HCT116 (cell line): ENCODE results near the gene GPR146. TPM values are rescaled to one million over a fixed set of nuclear protein-coding genes. Genes with fewer than 3 reads are reported as not detected.

ENCODE experiments used
- ATAC-seq: fragments of 200-7000 bp; cut with Tn5 transposase; 2 replicates; pipeline ENCODE4 v1.9.1; 2020; ENCODE audit warnings: mild to moderate bottlenecking, moderate library complexity
- BruUV-seq: library from RNA; stranded (reverse); fragments of 400-500 nt; replicated peaks from 2 replicates; lab custom pipeline; 2021; lab: Mats Ljungman, UMichigan
- CTCF ChIA-PET: fragments of 300-600 bp; sonication (Branson Sonifier 250); formaldehyde crosslinking; loops from one replicate; lab custom pipeline; 2021; ENCODE audit warnings: antibody characterized with exemption; lab: Charles Lee
- POLR2A ChIA-PET: fragments of 300-600, 350-600 bp; sonication (Branson Sonifier 250); formaldehyde crosslinking; loops from one replicate; lab custom pipeline; 2021; ENCODE audit warnings: antibody characterized with exemption; lab: Charles Lee
- RAD21 ChIA-PET, 2 experiments: fragments of 300-600 bp; sonication (Branson Sonifier 250); formaldehyde crosslinking; loops; one replicate each; lab custom pipeline; 2023; ENCODE audit warnings: low total read pairs in 2 of 2; ENCODE audit not compliant: uncharacterized antibody in 2 of 2, unreplicated experiment in 2 of 2, low non-redundant PET in 1 of 2; lab: Charles Lee
- DNase-seq: peaks from one replicate; pipeline ENCODE4 v3.0.0-alpha.2; 2010; ENCODE audit warnings: low read depth, low spot score
- H2AFZ ChIP-seq: fragments of 200-600 bp; shearing (Covaris generic), sonication (generic); 2 replicates; pipeline ENCODE4 v1.6.1; 2017; ENCODE audit warnings: low read depth, mixed run types, mixed read lengths, antibody characterized with exemption, low read length; ENCODE audit not compliant: poor library complexity, severe bottlenecking
- H3K27ac ChIP-seq: 2 replicates; pipeline ENCODE4 v1.5.1; 2012; ENCODE audit warnings: low read depth, low read length
- H3K27me3 ChIP-seq: fragments of 200-600 bp; sonication (generic); 2 replicates; pipeline ENCODE4 v1.6.1; 2016; ENCODE audit warnings: mixed run types, low read length, mixed read lengths; ENCODE audit not compliant: insufficient read depth
- H3K36me3 ChIP-seq, 2 experiments: fragments of 200-500 bp in 1 of 2; fragments of 200-600 bp in 1 of 2; sonication (Bioruptor generic) in 1 of 2; sonication (generic) in 1 of 2; 2 replicates each; pipeline versions ENCODE4 v1.5.1 to v1.6.1; 2014 to 2016; ENCODE audit warnings: low read length in 2 of 2, inconsistent platforms in 1 of 2, mixed read lengths in 1 of 2, mixed run types in 1 of 2; ENCODE audit not compliant: insufficient read depth in 2 of 2, control insufficient read depth in 1 of 2
- H3K4me1 ChIP-seq, 2 experiments: fragments of 200-600 bp in 1 of 2; sonication (generic) in 1 of 2; 2 replicates each; pipeline versions ENCODE4 v1.5.1 to v1.6.1; 2012 to 2017; ENCODE audit warnings: low read length in 2 of 2, inconsistent platforms in 1 of 2, mild to moderate bottlenecking in 1 of 2, mixed read lengths in 1 of 2, mixed run types in 1 of 2, moderate library complexity in 1 of 2; ENCODE audit not compliant: insufficient read depth in 2 of 2, control insufficient read depth in 1 of 2
- H3K4me2 ChIP-seq: fragments of 200-600 bp; sonication (generic); 2 replicates; pipeline ENCODE4 v1.6.1; 2017; ENCODE audit warnings: mixed run types, low read length, mixed read lengths
- H3K4me3 ChIP-seq, 2 experiments: fragments of 200-600 bp in 1 of 2; sonication (generic) in 1 of 2; replicated peaks in 1 of 2; 2 replicates each; pipeline ENCODE4 v1.5.1; 2011 to 2016; ENCODE audit warnings: low read length in 2 of 2, control low read depth in 1 of 2, low read depth in 1 of 2, mild to moderate bottlenecking in 1 of 2, mixed read lengths in 1 of 2, mixed run types in 1 of 2
- H3K79me2 ChIP-seq: fragments of 200-600 bp; sonication (generic); 2 replicates; pipeline ENCODE4 v1.6.1; 2017; ENCODE audit warnings: mild to moderate bottlenecking, mixed run types, low read length, moderate library complexity, mixed read lengths; ENCODE audit not compliant: insufficient read depth
- H3K9ac ChIP-seq: fragments of 200-600 bp; sonication (generic); 2 replicates; pipeline ENCODE4 v1.6.1; 2016; ENCODE audit warnings: low read length, mixed read lengths
- H3K9me2 ChIP-seq: fragments of 200-600 bp; sonication (generic), shearing (Covaris generic); 2 replicates; pipeline ENCODE4 v1.6.1; 2017; ENCODE audit warnings: mixed run types, mild to moderate bottlenecking, moderate library complexity; ENCODE audit not compliant: insufficient read depth
- H3K9me3 ChIP-seq, 2 experiments: fragments of 200-500 bp in 1 of 2; fragments of 200-600 bp in 1 of 2; sonication (Bioruptor generic) in 1 of 2; sonication (generic) in 1 of 2; 2 replicates each; pipeline ENCODE4 v1.6.1; 2014 to 2017; ENCODE audit warnings: low read length in 2 of 2, mixed read lengths in 2 of 2, inconsistent platforms in 1 of 2, low read depth in 1 of 2, mild to moderate bottlenecking in 1 of 2, mixed run types in 1 of 2, moderate library complexity in 1 of 2; ENCODE audit not compliant: control insufficient read depth in 1 of 2, insufficient read depth in 1 of 2
- H4K20me1 ChIP-seq: fragments of 200-600 bp; sonication (generic), shearing (Covaris generic); 2 replicates; pipeline ENCODE4 v1.6.1; 2017; ENCODE audit warnings: mixed run types, mild to moderate bottlenecking, moderate library complexity; ENCODE audit not compliant: insufficient read depth
- CEBPB ChIP-seq: IDR thresholded peaks from 2 replicates; pipeline ENCODE4 v1.6.1; 2012; ENCODE audit warnings: low read depth
- CTCF ChIP-seq, 3 experiments: fragments of 200-600 bp in 1 of 3; sonication (generic) in 1 of 3; IDR thresholded peaks in 2 of 3; conservative IDR thresholded peaks in 1 of 3; 2 replicates each; pipeline ENCODE4 v1.5.1; 2012 to 2017; ENCODE audit warnings: low read depth in 2 of 3, low read length in 2 of 3, antibody characterized with exemption in 1 of 3, borderline replicate concordance in 1 of 3, control low read depth in 1 of 3, mild to moderate bottlenecking in 1 of 3, mixed read lengths in 1 of 3, mixed run types in 1 of 3, moderate library complexity in 1 of 3; ENCODE audit not compliant: insufficient read depth in 1 of 3
- EGR1 ChIP-seq: IDR thresholded peaks from 2 replicates; pipeline ENCODE4 v1.6.1; 2012; ENCODE audit warnings: low read depth
- ELF1 ChIP-seq: IDR thresholded peaks from 2 replicates; pipeline ENCODE4 v1.6.1; 2012; ENCODE audit warnings: low read depth, borderline replicate concordance
- FOSL1 ChIP-seq: IDR thresholded peaks from 2 replicates; pipeline ENCODE4 v1.6.1; 2012; ENCODE audit warnings: low read depth
- JUND ChIP-seq: IDR thresholded peaks from 2 replicates; pipeline ENCODE4 v1.6.1; 2012
- POLR2AphosphoS5 ChIP-seq: IDR thresholded peaks from 2 replicates; pipeline ENCODE4 v1.6.1; 2011; ENCODE audit warnings: mild to moderate bottlenecking, low read depth, low read length, moderate library complexity
- RAD21 ChIP-seq: IDR thresholded peaks from 2 replicates; pipeline ENCODE4 v1.6.1; 2012; ENCODE audit warnings: low read depth, mild to moderate bottlenecking
- SIN3A ChIP-seq: IDR thresholded peaks from 2 replicates; pipeline ENCODE4 v1.6.1; 2012; ENCODE audit warnings: low read depth
- SP1 ChIP-seq: IDR thresholded peaks from 2 replicates; pipeline ENCODE4 v1.6.1; 2012; ENCODE audit warnings: low read depth
- SRF ChIP-seq: IDR thresholded peaks from 2 replicates; pipeline ENCODE4 v1.6.1; 2012; ENCODE audit warnings: low read depth
- TCF7L2 ChIP-seq: IDR thresholded peaks from 2 replicates; pipeline ENCODE4 v1.7.0; 2011; ENCODE audit warnings: borderline replicate concordance, inconsistent platforms; ENCODE audit not compliant: insufficient read depth, insufficient read length; ENCODE audit errors: extremely low read depth
- ZNF274 ChIP-seq: fragments of 200-500 bp; sonication (Bioruptor generic); IDR thresholded peaks from 2 replicates; pipeline ENCODE4 v1.6.1; 2014; ENCODE audit warnings: mild to moderate bottlenecking, low read depth, low read length, inconsistent platforms
- intact Hi-C: fragments of 100-400 bp; cut with micrococcal nuclease; formaldehyde crosslinking; loops from 2 replicates; pipeline ENCODE4 v1.10.0; 2022
- total RNA-seq: library from RNA; stranded (reverse); gene quantifications from one replicate; pipeline ENCODE4 v1.2.1, GENCODE V29; 2021; ENCODE audit not compliant: unreplicated experiment
- TF ChIP-seq, protein P1 (sequence below): IDR thresholded peaks from 2 replicates; pipeline ENCODE4 v1.6.1; 2012
- TF ChIP-seq, protein P2 (sequence below): IDR thresholded peaks from 2 replicates; pipeline ENCODE4 v1.6.1; 2012

GPR146 gene
- total RNA-seq, 1 experiment from 2014 or later: 2.4 TPM

GRCh38 chr7:1096156-1097119 lies 52.1 kb downstream of the GPR146 start (continued):
- TF ChIP-seq CTCF (IDR thresholded peaks at IDR 0.05 in 2 of 3, conservative IDR thresholded peaks at IDR 0.05 in 1 of 3; ENCODE audit: borderline replicate concordance in 1 of 3, insufficient read depth in 1 of 3, low read depth in 2 of 3, low read length in 2 of 3) (no peak), POLR2AphosphoS5 (no peak), ELF1 (no peak), JUND (no peak), SP1 (no peak), CEBPB (no peak), ZNF274 (no peak), EGR1 (no peak)
- TF ChIP-seq, protein P1, sequence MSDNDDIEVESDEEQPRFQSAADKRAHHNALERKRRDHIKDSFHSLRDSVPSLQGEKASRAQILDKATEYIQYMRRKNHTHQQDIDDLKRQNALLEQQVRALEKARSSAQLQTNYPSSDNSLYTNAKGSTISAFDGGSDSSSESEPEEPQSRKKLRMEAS: no peak
- TF ChIP-seq, protein P2, sequence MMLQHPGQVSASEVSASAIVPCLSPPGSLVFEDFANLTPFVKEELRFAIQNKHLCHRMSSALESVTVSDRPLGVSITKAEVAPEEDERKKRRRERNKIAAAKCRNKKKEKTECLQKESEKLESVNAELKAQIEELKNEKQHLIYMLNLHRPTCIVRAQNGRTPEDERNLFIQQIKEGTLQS: no peak

DNA sequence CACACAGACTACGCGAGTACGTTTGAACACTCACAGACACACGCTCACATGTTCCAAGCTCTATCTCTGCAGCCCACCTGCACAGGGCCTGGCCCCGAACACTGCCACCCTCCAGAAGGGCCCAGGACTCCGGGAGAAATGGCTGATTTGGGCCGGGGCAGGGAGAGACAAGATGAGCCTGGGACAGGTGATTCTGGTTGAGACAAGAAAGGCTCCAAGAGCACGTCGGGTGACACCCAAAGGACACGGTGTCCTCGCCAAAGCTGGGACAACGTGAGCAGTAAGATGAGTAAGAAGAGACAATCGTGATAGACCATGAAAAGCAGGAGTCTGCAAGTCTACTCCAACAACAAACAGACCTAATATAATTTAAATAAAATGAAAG lies 52.8 kb downstream of the GPR146 start:
- H3K79me2 ChIP-seq: peaks cover 21% of the 10 kb centered on the region; the same call in 1 of the 2 replicates
- no peaks in the 10 kb centered on the region for H3K9me3 ChIP-seq
- no peak overlapping the region for H3K9ac ChIP-seq
- no peaks in the 10 kb centered on the region for H3K27me3 ChIP-seq
- H3K4me1 ChIP-seq: no peaks in the 10 kb centered on the region
- no peak for DNase-seq
- H2AFZ ChIP-seq: no peak overlapping the region
- ChIA-PET POLR2A (no interaction called here), CTCF (no interaction called here), RAD21 (no interaction called here)
- intact Hi-C loops: no loop called here
- H3K36me3 ChIP-seq: 0 out of 4 replicates have a peak, but pooled peaks cover 0 to 2% of the 10 kb centered on the region in 2 experiments
- no TSS peak for BruUV-seq
- H3K27ac ChIP-seq: no peak overlapping the region
- no peak for ATAC-seq
- no peaks in the 10 kb centered on the region for H4K20me1 ChIP-seq
- H3K4me3 ChIP-seq: no peak overlapping the region
- TF ChIP-seq POLR2AphosphoS5 (no peak), CTCF (IDR thresholded peaks at IDR 0.05 in 2 of 3, conservative IDR thresholded peaks at IDR 0.05 in 1 of 3; ENCODE audit: borderline replicate concordance in 1 of 3, insufficient read depth in 1 of 3, low read depth in 2 of 3, low read length in 2 of 3) (no peak), CEBPB (no peak), RAD21 (no peak), JUND (no peak), SRF (no peak), SIN3A (no peak), TCF7L2 (no peak), ELF1 (no peak), ZNF274 (no peak), FOSL1 (no peak)
- TF ChIP-seq, protein P1: no peak
- TF ChIP-seq, protein P2: no peak
- no peaks in the 10 kb centered on the region for H3K9me2 ChIP-seq
- no peak overlapping the region for H3K4me2 ChIP-seq
